Measurements from ENCODE around the gene TSPAN9. TPM values are rescaled to one million over a fixed set of nuclear protein-coding genes. Genes with fewer than 3 reads are reported as not detected.

TSPAN9 gene
- total RNA-seq, 1 donor from 2014 or later = 81.2 TPM

- no peak for DNase-seq
Measured at GRCh38 chr12:3323002-3323685, 246.0 kb downstream of the TSPAN9 start.

GRCh38 chr12:3325736-3326135 is 248.6 kb downstream of the TSPAN9 start:
- no peak for TF ChIP-seq CTCF (IDR thresholded peaks at IDR 0.05)
- DNase-seq = no peak
- no peak overlapping the region for H3K4me3 ChIP-seq
- H3K36me3 ChIP-seq = no peaks in the 10 kb centered on the region
- H3K27me3 ChIP-seq = no peaks in the 10 kb centered on the region
- H3K27ac ChIP-seq = no peak overlapping the region
- intact Hi-C loops (cut with DNase I) = no loop called here
- ATAC-seq = no peak
- no peaks in the 10 kb centered on the region for H3K4me1 ChIP-seq
- no peaks in the 10 kb centered on the region for H3K9me3 ChIP-seq

More at GRCh38 chr12:3323002-3323685, 246.0 kb downstream of the TSPAN9 start:
- no peaks in the 10 kb centered on the region for H3K36me3 ChIP-seq
- no peaks in the 10 kb centered on the region for H3K4me1 ChIP-seq
- H3K9me3 ChIP-seq = no peaks in the 10 kb centered on the region
- no peak overlapping the region for H3K27ac ChIP-seq
- no peaks in the 10 kb centered on the region for H3K27me3 ChIP-seq
- ATAC-seq = no peak
- intact Hi-C loops (cut with DNase I) = no loop called here
- no peak overlapping the region for H3K4me3 ChIP-seq
- TF ChIP-seq CTCF (IDR thresholded peaks at IDR 0.05) = no peak

- Histone ChIP-seq H3K9me3 (no peaks in the 10 kb centered on the region), H3K4me3 (no peak overlapping the region), H3K36me3 (no peaks in the 10 kb centered on the region), H3K27me3 (no peaks in the 10 kb centered on the region), H3K4me1 (no peaks in the 10 kb centered on the region), H3K27ac (no peak overlapping the region)
- ATAC-seq (no peak), DNase-seq (no peak)
- intact Hi-C loops (cut with DNase I) = no loop called here
- TF ChIP-seq CTCF (IDR thresholded peaks at IDR 0.05) = no peak
Measured at GRCh38 chr12:3326156-3326849, 249.1 kb downstream of the TSPAN9 start.

GRCh38 chr12:3326850-3327780 is 249.9 kb downstream of the TSPAN9 start:
- Histone ChIP-seq H3K36me3 (no peaks in the 10 kb centered on the region), H3K9me3 (no peaks in the 10 kb centered on the region), H3K4me1 (no peaks in the 10 kb centered on the region), H3K27ac (no peak overlapping the region), H3K4me3 (no peak overlapping the region), H3K27me3 (no peaks in the 10 kb centered on the region)
- intact Hi-C loops (cut with DNase I) = no loop called here
- no peak for ATAC-seq
- no peak for TF ChIP-seq CTCF (IDR thresholded peaks at IDR 0.05)
- no peak for DNase-seq

GRCh38 chr12:3328081-3328480 is 250.9 kb downstream of the TSPAN9 start:
- DNase-seq (no peak), ATAC-seq (no peak)
- no peak overlapping the region for H3K27ac ChIP-seq
- intact Hi-C loops (cut with DNase I) = no loop called here
- no peaks in the 10 kb centered on the region for H3K4me1 ChIP-seq
- no peaks in the 10 kb centered on the region for H3K27me3 ChIP-seq
- no peaks in the 10 kb centered on the region for H3K36me3 ChIP-seq
- H3K4me3 ChIP-seq = no peak overlapping the region
- TF ChIP-seq CTCF (IDR thresholded peaks at IDR 0.05) = no peak
- H3K9me3 ChIP-seq = no peaks in the 10 kb centered on the region

All from upper lobe of right lung (tissue), 1 donor.